ENCODE data around the gene ABCC3. TPM values are rescaled to one million over a fixed set of nuclear protein-coding genes. Genes with fewer than 3 reads are reported as not detected.
A peak's percentile ranks its signal among the peaks of the same experiment; 100 is the strongest.
"Not testable (repeated sequence)": the region's sequence is repeated elsewhere in the genome, so short reads cannot be mapped to it uniquely, and the experiment has no call there.

The ABCC3 gene
- total RNA-seq, 2 donors from 2014 or later = 1.4 to 4.5 TPM

DNA sequence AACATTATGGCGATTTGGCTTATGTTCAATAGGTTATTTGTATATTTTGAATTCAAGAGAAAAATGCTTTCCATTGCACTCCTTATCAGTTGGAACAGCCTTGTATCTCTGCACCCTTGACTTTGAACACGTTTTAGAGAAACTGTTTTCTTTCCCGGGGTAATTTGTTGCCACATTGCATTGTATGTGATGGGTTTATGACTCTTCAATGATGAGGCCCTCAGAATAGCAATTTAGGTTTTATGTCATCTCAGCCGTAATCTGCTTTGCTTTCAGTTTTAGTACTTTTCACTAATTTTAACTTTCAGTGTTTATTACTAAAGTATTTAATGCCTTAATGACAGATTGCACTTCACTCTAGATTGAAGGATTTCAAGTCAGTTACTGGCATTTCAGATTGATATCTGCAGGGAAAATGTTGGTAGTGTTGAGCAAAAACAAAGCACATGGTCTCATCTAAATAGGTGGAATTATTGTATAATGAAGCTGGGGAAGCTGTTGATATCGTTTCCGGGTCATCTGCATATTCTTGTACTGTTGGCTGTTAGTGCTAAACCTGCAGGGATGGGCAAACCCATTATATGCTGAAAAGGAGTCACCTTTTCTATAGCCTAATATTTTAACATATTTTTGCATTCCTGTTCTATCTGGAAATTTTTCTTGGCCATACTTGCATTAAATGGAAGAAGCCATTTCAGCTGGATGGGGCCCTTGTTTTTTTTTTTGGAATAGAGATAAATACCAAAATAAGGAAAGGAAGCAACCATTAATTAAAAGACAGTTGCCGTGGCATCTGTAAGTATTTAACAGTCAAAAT, 86.7 kb downstream of the ABCC3 start:
- Histone ChIP-seq H3K27me3 (no peaks in the 10 kb centered on the region), H3K4me3 (peak overlapping the region; percentile 77 to 93), H3K27ac (peak overlapping the region in 1 of 2 donors; percentile 98), H3K36me3 (no peaks in the 10 kb centered on the region), H3K4me1 (peaks cover 0 to 54% of the 10 kb centered on the region in 2 donors), H3K9me3 (no peaks in the 10 kb centered on the region)
- TF ChIP-seq, protein P1, sequence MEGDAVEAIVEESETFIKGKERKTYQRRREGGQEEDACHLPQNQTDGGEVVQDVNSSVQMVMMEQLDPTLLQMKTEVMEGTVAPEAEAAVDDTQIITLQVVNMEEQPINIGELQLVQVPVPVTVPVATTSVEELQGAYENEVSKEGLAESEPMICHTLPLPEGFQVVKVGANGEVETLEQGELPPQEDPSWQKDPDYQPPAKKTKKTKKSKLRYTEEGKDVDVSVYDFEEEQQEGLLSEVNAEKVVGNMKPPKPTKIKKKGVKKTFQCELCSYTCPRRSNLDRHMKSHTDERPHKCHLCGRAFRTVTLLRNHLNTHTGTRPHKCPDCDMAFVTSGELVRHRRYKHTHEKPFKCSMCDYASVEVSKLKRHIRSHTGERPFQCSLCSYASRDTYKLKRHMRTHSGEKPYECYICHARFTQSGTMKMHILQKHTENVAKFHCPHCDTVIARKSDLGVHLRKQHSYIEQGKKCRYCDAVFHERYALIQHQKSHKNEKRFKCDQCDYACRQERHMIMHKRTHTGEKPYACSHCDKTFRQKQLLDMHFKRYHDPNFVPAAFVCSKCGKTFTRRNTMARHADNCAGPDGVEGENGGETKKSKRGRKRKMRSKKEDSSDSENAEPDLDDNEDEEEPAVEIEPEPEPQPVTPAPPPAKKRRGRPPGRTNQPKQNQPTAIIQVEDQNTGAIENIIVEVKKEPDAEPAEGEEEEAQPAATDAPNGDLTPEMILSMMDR (IDR thresholded peaks at IDR 0.05) = no peak
- no peak for DNase-seq (ENCODE audit: low spot score)

DNA sequence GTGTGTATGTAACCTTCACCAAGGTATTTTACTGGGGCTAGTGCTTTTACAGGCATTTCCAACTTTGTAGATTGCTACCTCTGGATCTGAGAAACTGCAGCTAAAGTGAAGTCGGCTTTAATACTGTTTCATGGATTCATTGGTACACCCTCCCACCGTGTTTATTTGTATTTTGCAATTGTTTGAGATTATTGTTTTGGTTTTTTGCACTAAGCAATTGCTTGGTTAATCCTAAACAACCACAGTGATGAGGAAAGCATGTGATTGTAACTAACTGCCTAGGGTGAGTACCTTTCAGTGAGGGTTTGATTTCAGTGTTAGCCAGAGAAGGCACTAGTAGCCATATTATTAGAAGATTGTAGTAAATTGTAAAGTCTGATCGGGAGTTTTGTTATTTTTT, 88.1 kb downstream of the ABCC3 start:
- TF ChIP-seq, protein P1 (IDR thresholded peaks at IDR 0.05) = no peak
- no peak for DNase-seq (ENCODE audit: low spot score)
- Histone ChIP-seq H3K27ac (no peak overlapping the region), H3K9me3 (no peaks in the 10 kb centered on the region), H3K4me3 (no peak overlapping the region), H3K4me1 (peaks cover 0 to 65% of the 10 kb centered on the region in 2 donors), H3K36me3 (no peaks in the 10 kb centered on the region), H3K27me3 (no peaks in the 10 kb centered on the region)

DNA sequence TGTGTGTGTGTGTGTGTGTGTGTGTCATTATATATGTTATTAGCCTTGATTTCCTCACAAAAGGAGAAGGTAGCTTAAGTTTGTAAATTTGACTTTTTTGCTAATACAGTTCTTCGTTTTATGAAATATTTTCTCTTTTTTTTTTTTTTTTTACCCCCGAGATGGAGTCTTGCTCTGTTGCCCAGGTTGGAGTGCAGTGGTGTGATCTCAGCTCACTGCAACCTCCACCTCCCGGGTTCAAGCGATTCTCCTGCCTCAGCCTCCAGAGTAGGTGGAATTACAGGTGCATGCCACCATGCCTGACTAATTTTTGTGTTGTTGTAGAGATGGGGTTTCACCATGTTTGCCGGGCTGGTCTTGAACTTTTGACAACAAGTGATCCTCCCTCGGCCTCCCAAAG, 89.9 kb downstream of the ABCC3 start:
- H3K9me3 ChIP-seq; H3K4me3 ChIP-seq; H3K27ac ChIP-seq; H3K36me3 ChIP-seq; DNase-seq (ENCODE audit: low spot score); H3K27me3 ChIP-seq: not testable (repeated sequence)
- H3K4me1 ChIP-seq = peaks cover 0 to 77% of the 10 kb centered on the region in 2 donors

DNA sequence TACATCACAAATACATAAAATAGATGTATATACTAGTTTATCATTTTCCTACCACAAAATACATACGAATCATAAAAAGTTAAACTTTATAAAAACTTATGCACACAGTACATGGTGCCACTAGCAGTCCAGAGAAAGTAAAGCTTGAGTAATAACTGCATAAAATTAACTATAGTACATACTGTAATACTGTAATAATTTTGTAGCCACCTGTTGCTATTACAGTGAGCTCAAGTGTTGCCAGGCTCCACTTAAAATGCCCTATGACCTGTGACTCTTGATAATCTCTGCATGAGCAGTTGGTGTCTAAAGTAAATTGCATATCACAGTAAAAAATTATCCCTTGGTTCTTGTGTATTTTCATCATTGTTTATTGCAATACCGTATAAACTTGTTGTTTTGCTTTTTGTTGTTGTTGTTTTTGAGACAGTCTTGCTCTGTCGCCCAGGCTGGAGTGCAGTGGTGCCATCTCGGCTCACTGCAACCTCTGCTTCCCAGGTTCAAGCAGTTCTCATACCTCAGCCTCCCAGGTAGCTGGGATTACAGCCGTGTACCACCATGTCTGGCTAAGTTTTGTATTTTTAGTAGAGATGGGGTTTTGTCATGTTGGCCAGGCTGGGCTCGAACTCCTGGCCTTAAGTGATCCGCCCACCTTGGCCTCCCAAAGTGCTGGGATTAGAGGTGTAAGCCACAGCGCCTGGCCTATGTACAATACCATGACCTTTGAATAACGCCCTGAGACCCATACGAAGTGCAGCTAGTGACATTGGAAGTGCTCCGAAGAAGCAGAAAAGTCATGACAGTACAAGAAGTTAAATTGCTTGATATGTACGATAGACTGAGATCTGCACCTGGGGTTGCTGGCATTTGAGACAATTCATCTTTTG, 91.3 kb downstream of the ABCC3 start:
- no peak overlapping the region for H3K27ac ChIP-seq
- peaks cover 0 to 86% of the 10 kb centered on the region in 2 donors for H3K4me1 ChIP-seq
- no peak overlapping the region for H3K4me3 ChIP-seq
- TF ChIP-seq, protein P1 (IDR thresholded peaks at IDR 0.05) = no peak
- no peaks in the 10 kb centered on the region for H3K27me3 ChIP-seq
- DNase-seq (ENCODE audit: low spot score) = no peak
- H3K36me3 ChIP-seq = no peaks in the 10 kb centered on the region
- no peaks in the 10 kb centered on the region for H3K9me3 ChIP-seq

DNA sequence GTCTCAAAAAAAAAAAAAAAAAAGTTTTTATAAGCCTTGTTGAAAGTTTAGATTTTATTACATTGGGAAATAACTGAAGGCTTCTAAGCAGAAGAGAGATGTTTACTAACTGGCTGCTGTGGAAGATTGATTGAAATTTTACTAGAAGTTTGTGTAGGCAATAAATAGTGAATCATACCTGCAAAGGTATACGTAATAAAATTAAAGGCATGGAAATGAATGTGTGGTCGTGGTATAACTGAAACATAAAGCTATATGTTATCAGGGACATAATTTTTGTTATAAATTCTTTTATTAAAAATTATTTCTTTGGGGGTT, 93.4 kb downstream of the ABCC3 start:
- Histone ChIP-seq H3K27ac (no peak overlapping the region), H3K9me3 (no peaks in the 10 kb centered on the region), H3K36me3 (no peaks in the 10 kb centered on the region), H3K27me3 (no peaks in the 10 kb centered on the region), H3K4me3 (no peak overlapping the region), H3K4me1 (peaks cover 0 to 82% of the 10 kb centered on the region in 2 donors)
- TF ChIP-seq, protein P1 (IDR thresholded peaks at IDR 0.05) = no peak
- no peak for DNase-seq (ENCODE audit: low spot score)
